Activated CD4-positive, alpha-beta memory T cell treated with anti-CD3 and anti-CD28 coated beads for 36 hours (primary cell): ENCODE results near the gene IGSF3. TPM values are rescaled to one million over a fixed set of nuclear protein-coding genes. Genes with fewer than 3 reads are reported as not detected.
A peak's percentile ranks its signal among the peaks of the same experiment; 100 is the strongest.

Source experiments
- CTCF ChIA-PET: fragments of 350-600 bp; sonication (Branson Sonifier 250); formaldehyde crosslinking; loops from one replicate; lab custom pipeline; 2021; ENCODE audit warnings: antibody characterized with exemption, inconsistent platforms; lab: Charles Lee
- POLR2A ChIA-PET: fragments of 350-600 bp; sonication (Branson Sonifier 250); formaldehyde crosslinking; loops from one replicate; lab custom pipeline; 2021; ENCODE audit warnings: antibody characterized with exemption; lab: Charles Lee
- DNase-seq: peaks from one replicate; pipeline ENCODE4 v3.0.0-alpha.2; 2020
- H3K27ac Mint-ChIP-seq: one replicate; pipeline ENCODE4 v1.8.0; 2021; ENCODE audit warnings: mixed read lengths
- H3K27me3 Mint-ChIP-seq: one replicate; pipeline ENCODE4 v1.8.0; 2021; ENCODE audit warnings: mixed read lengths
- H3K36me3 Mint-ChIP-seq: one replicate; pipeline ENCODE4 v1.8.0; 2021; ENCODE audit warnings: mixed read lengths
- H3K4me1 Mint-ChIP-seq: one replicate; pipeline ENCODE4 v1.8.0; 2021; ENCODE audit warnings: low read depth, mixed read lengths
- H3K4me3 Mint-ChIP-seq: one replicate; pipeline ENCODE4 v1.8.0; 2021; ENCODE audit warnings: mild to moderate bottlenecking, mixed read lengths
- H3K9me3 Mint-ChIP-seq: one replicate; pipeline ENCODE4 v1.8.0; 2021; ENCODE audit warnings: mixed read lengths
- intact Hi-C: fragments of 100-400 bp; cut with micrococcal nuclease; formaldehyde crosslinking; loops from one replicate; pipeline ENCODE4 v1.15.1; 2023
- total RNA-seq, 2 experiments: library from RNA; stranded (reverse); gene quantifications; one replicate each; pipeline ENCODE4 v1.2.3, GENCODE V29; 2021

IGSF3 gene
- total RNA-seq, 2 experiments from 2014 or later, result 4.1 to 4.2 TPM

DNA sequence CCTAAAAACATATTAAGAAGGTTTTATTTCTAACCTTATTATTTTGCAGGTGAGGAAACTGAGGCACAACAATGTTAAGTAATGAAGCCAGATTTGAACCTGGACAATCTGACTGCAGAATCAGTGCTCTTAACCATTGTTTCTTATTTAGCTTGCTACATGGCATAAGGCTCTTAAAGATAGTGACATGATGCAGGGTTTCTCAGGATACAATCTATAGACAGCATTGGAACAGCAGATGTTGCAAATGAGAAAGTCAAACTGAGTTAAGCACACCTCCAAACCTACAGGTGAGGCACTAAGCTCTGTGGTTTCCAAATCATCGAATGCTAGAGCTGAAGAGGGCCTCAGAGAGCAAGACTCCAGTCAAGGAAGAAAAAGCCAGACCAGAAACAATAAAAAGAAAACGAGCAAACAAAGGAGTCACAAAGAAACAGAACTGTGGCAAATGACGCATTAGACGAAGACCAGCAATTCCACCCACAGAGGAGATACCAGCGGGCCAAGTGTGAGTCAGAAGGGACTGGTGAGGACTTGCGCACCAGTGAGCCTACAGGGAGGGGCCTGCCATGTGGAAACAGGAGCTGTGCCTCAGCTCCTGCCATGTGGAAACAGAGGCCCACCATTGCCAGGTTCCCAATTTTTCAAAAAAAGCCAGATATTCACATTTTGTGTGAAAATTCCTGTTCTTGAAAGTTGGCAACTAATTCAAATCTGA, 111.1 kb downstream of the IGSF3 start:
- Mint-ChIP-seq H3K4me1 (peaks cover 80% of the 10 kb centered on the region), H3K4me3 (peak overlapping the region; percentile 9), H3K9me3 (no peaks in the 10 kb centered on the region), H3K27ac (peak overlapping the region; percentile 91), H3K27me3 (no peaks in the 10 kb centered on the region), H3K36me3 (peaks cover 11% of the 10 kb centered on the region)
- intact Hi-C loops, result loop anchor here (1.0 to 10.0 kb wide), 12 partner anchors 12 to 808 kb away; partner anchors contain the start of genes MAN1A2 and TTF2
- DNase-seq, result peak; percentile 91
- CTCF ChIA-PET, result interaction anchor here (0.6 to 2.5 kb wide), 20 partner anchors 12 to 417 kb away, joined by 3 to 20 read pairs (median 4); partner anchors contain the start of gene CD58
- POLR2A ChIA-PET, result interaction anchor here (0.6 to 2.1 kb wide), 16 partner anchors 10 to 445 kb away, joined by 3 to 22 read pairs (median 6); partner anchors contain the start of genes CD101 and CD2

DNA sequence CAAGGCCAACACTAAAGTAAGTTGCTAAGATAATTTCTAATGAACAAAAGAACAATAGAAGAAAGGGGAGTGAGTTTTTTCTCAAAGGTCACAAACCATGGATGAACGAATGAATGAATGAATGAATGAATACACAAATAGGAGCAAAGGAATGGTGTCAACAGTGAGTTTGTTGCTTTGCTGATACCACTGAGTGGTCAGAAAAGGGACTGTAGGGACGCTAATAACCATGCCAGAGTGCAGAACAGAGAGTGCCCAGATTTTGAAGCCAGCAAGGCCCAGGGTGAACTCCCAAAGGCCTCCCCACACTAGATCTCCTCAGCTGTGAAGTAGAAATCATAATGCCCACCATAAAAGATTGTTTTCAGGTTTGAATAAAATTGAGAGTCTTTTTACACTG, 112.6 kb downstream of the IGSF3 start:
- Mint-ChIP-seq H3K27ac (peak overlapping the region; percentile 44), H3K4me1 (peaks cover 80% of the 10 kb centered on the region), H3K9me3 (no peaks in the 10 kb centered on the region), H3K27me3 (no peaks in the 10 kb centered on the region), H3K4me3 (no peak overlapping the region), H3K36me3 (peaks cover 20% of the 10 kb centered on the region)
- intact Hi-C loops, result loop anchor here (5.0 to 10.0 kb wide), 2 partner anchors 272 to 810 kb away; partner anchors contain the start of gene MAN1A2
- ChIA-PET CTCF (no interaction called here), POLR2A (no interaction called here)
- DNase-seq, result no peak

DNA sequence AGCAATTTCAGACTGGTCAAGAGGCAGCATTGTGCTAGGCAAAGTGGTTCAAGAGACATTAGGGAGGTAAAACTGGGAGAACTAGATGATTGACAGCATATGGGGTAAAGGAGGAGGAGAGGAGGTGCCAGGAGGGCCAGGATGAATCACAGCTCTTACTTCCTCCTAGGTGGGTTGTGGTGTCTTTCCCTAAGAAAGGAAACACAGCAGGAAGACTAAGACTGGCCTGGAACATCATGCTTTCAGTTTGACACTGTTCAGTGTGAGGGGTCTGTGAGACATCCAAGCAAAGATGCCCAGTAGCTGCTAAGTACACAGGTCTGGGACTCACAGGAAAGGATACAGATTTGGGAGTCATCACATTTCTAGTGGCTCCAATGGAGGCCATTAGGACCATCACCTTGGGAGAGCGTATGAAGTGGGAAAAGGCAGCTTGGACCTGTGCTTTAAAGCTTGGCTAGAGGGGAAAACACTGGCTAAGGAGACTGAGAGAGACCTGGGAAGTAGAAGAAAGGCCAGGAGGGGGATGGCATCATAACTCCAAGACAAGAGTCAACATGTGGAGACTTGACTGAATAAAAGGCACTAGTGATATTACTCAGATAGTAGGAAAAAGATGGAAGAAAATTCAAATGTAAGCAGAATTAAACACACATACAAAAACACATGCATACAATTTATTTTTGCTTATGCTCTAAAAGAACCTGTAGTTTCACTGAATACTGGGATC, 114.0 kb downstream of the IGSF3 start:
- DNase-seq, result no peak
- H3K27me3 Mint-ChIP-seq, result no peaks in the 10 kb centered on the region
- CTCF ChIA-PET, result interaction anchor here (1.0 kb wide), 1 partner anchor 183 kb away, joined by 3 read pairs; no protein-coding TSS in a partner anchor
- no peak overlapping the region for H3K4me3 Mint-ChIP-seq
- H3K4me1 Mint-ChIP-seq, result peaks cover 77% of the 10 kb centered on the region
- peak overlapping the region; percentile 30 for H3K27ac Mint-ChIP-seq
- peaks cover 22% of the 10 kb centered on the region for H3K36me3 Mint-ChIP-seq
- POLR2A ChIA-PET, result no interaction called here
- intact Hi-C loops, result loop anchor here (10.0 kb wide), 1 partner anchor 811 kb away; the partner anchor contains the start of gene MAN1A2
- H3K9me3 Mint-ChIP-seq, result no peaks in the 10 kb centered on the region

DNA sequence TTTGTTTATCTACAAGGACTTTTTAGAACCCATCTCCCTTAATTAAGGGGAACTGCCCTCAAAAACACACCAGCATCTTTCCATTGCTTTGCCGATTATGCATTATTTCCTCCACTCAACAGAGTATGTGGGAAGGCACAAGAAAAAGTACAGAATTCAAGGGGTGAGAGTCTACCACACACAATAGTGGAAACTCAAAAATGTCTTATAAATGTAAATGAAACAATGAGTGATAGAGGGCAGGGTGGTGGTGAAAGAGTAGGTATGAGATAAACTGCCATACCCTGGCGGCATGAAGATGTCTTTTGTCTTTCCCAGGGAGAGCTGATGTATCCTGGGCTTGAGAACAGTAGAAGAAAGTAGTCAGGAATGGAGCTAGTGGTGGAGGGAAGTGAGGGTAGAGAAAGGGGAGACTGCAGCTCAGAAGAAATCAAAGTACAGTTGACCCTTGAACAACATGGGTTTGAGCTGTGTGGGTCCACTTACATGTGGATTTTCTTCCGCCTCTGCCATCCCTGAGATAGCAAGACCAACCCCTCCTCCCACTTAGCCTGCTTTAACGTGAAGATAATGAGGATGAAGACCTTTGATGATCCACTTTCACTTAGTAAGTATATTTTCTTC, 121.1 kb downstream of the IGSF3 start:
- DNase-seq, result no peak
- no peaks in the 10 kb centered on the region for H3K9me3 Mint-ChIP-seq
- H3K36me3 Mint-ChIP-seq, result peaks cover 46% of the 10 kb centered on the region
- H3K4me3 Mint-ChIP-seq, result peak overlapping the region; percentile 79
- CTCF ChIA-PET, result interaction anchor here (1.9 to 4.4 kb wide), 2 partner anchors 10 to 407 kb away, joined by 8 to 20 read pairs; no protein-coding TSS in a partner anchor
- POLR2A ChIA-PET, result interaction anchor here (0.6 to 1.5 kb wide), 4 partner anchors 10 to 192 kb away, joined by 3 to 4 read pairs (median 4); partner anchors contain the start of gene CD58
- H3K27me3 Mint-ChIP-seq, result no peaks in the 10 kb centered on the region
- intact Hi-C loops, result no loop called here
- H3K27ac Mint-ChIP-seq, result peak overlapping the region; percentile 92
- peaks cover 78% of the 10 kb centered on the region for H3K4me1 Mint-ChIP-seq

DNA sequence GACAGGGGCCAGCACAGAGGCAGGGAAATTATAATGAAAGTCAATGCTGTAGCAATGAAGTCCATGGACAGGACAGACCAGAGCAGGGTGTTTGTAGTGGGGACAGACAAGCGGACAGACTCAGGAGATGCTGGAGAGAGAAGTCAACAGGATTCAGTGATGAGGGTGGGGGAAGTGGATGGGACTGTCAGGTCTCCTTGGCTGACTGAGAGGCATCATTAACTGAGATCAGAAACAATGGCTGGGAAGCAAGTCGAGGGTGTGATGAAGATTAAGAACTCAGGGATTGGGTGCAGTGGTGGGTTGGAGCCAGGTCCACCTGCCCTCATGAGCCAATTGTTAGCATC, 122.2 kb downstream of the IGSF3 start:
- ChIA-PET CTCF (interaction anchor here (1.9 to 4.4 kb wide), 2 partner anchors 11 to 60 kb away, joined by 7 to 20 read pairs; no protein-coding TSS in a partner anchor), POLR2A (interaction anchor here (1.2 to 2.1 kb wide), 5 partner anchors 11 to 515 kb away, joined by 3 to 10 read pairs (median 6); partner anchors contain the start of genes CD58 and TTF2)
- H3K9me3 Mint-ChIP-seq, result no peaks in the 10 kb centered on the region
- H3K36me3 Mint-ChIP-seq, result peaks cover 45% of the 10 kb centered on the region
- peaks cover 73% of the 10 kb centered on the region for H3K4me1 Mint-ChIP-seq
- intact Hi-C loops, result no loop called here
- no peak for DNase-seq
- peak overlapping the region; percentile 92 for H3K27ac Mint-ChIP-seq
- peak overlapping the region; percentile 79 for H3K4me3 Mint-ChIP-seq
- no peaks in the 10 kb centered on the region for H3K27me3 Mint-ChIP-seq

DNA sequence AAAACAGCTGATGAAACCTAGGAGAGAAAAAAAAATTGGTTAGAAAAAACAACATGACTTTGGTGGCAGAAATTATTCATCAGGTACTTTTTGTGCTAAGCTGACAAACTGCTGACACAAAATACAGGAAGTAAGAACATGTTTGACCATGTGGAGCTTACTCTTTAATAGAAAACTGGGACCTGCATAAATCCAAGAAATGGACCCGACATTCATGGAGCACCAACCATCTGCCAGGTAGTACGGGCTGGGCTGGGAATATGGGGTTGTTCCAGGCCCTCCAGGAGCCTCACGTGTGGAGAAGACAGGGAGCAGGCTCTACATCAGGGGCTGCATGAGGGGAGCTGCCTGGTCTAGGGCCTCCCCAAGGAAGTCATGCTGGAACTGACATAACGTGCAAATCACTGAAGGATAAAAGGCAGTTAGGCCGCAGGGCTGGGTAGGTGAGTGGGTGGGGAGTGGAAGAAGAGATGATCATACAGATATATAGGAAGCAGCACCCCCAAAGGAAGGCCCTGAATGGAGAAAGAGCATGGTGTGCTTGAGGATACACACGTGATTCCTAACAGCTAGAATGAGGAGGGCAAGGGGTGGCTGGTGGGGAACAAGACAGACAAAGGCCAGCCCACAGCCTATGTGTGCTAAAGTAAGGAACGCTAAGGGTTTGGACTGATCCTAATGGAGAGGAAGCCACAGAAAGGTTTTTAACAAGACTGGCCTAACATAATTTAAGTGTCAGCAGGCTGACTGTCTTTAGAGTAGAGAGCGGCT, 122.8 kb downstream of the IGSF3 start:
- peak; percentile 61 for DNase-seq
- Mint-ChIP-seq H3K27ac (peak overlapping the region; percentile 92), H3K4me1 (peaks cover 76% of the 10 kb centered on the region), H3K36me3 (peaks cover 46% of the 10 kb centered on the region), H3K27me3 (no peaks in the 10 kb centered on the region), H3K9me3 (no peaks in the 10 kb centered on the region), H3K4me3 (peak overlapping the region; percentile 79)
- ChIA-PET CTCF (interaction anchor here (0.8 to 4.4 kb wide), 4 partner anchors 8 to 59 kb away, joined by 3 to 20 read pairs (median 5); no protein-coding TSS in a partner anchor), POLR2A (interaction anchor here (1.2 to 2.1 kb wide), 4 partner anchors 12 to 515 kb away, joined by 4 to 10 read pairs (median 6); partner anchors contain the start of gene TTF2)
- intact Hi-C loops, result loop anchor here (1.0 kb wide), 2 partner anchors 12 to 29 kb away; no protein-coding TSS in a partner anchor

DNA sequence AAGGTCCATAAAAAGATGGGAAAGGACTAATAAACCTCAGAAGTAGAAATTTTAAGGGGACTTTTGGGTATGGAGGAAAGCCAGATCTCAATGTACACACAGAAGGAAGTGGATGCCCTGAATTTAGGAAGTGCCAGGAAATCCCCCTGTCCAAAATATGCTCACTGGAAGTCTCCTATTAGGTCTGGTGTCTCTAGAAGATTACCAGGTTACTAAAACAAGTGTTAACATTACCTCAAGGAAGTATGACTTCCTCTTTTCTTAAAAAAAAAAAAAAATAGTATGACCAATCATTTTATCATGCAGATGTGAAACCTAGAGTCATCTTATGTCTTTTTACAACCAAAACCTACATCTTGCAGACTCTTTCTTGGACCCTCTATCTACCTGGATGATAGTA, 127.4 kb downstream of the IGSF3 start:
- intact Hi-C loops, result no loop called here
- DNase-seq, result no peak
- Mint-ChIP-seq H3K36me3 (peaks cover 56% of the 10 kb centered on the region), H3K27me3 (no peaks in the 10 kb centered on the region), H3K9me3 (no peaks in the 10 kb centered on the region), H3K27ac (peak overlapping the region; percentile 59), H3K4me1 (peaks cover 75% of the 10 kb centered on the region), H3K4me3 (no peak overlapping the region)
- ChIA-PET CTCF (interaction anchor here (0.9 kb wide), 1 partner anchor 16 kb away, joined by 5 read pairs; no protein-coding TSS in a partner anchor), POLR2A (interaction anchor here (2.5 kb wide), 1 partner anchor 17 kb away, joined by 10 read pairs; no protein-coding TSS in a partner anchor)

DNA sequence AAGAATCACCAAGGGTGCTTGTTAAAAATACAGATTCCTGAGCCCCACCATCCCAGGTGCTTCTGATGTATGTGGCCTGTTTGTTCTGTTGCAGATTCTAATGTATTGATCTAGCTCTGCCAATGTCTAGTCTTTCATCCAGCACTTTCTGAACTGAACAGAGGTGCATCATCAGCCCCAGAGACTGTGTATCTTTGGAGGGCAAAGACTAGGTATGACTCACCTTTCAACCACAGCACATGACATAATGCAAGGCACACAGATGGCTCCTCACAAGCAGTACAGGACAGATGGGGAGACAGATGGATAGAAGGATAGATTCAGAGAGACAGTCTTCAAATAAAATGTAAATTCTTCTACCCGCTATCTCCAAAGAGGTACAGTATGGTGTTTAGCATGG, 129.0 kb downstream of the IGSF3 start:
- no peaks in the 10 kb centered on the region for H3K9me3 Mint-ChIP-seq
- POLR2A ChIA-PET, result interaction anchor here (1.0 to 3.1 kb wide), 3 partner anchors 18 to 33 kb away, joined by 3 to 14 read pairs (median 10); no protein-coding TSS in a partner anchor
- DNase-seq, result peak; percentile 68
- peaks cover 62% of the 10 kb centered on the region for H3K4me1 Mint-ChIP-seq
- H3K36me3 Mint-ChIP-seq, result peaks cover 59% of the 10 kb centered on the region
- intact Hi-C loops, result loop anchor here (1.0 kb wide), 3 partner anchors 18 to 34 kb away; no protein-coding TSS in a partner anchor
- no peak overlapping the region for H3K4me3 Mint-ChIP-seq
- H3K27me3 Mint-ChIP-seq, result no peaks in the 10 kb centered on the region
- CTCF ChIA-PET, result interaction anchor here (0.7 to 1.4 kb wide), 3 partner anchors 13 to 36 kb away, joined by 3 to 5 read pairs (median 3); no protein-coding TSS in a partner anchor
- H3K27ac Mint-ChIP-seq, result peak overlapping the region; percentile 59

DNA sequence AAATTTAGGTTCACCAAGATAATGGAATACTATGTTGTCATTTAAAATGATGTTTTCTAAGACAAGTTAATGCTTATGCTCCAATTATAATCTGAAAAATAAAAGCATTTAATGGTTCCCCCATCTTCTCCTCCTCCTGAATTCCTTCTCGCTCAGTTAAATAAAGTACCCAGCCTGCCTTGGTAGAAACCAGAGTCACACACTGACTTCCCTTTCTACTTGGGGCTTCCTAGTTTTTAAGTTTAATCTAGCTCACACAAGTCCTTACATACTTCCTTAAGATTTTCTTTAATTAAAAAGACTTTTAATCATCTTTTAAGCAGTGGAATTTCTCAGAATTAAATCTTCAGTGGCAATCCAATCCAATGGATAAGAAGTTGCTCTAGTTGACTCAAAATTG, 129.6 kb downstream of the IGSF3 start:
- H3K27me3 Mint-ChIP-seq, result no peaks in the 10 kb centered on the region
- no peak for DNase-seq
- H3K9me3 Mint-ChIP-seq, result no peaks in the 10 kb centered on the region
- ChIA-PET POLR2A (interaction anchor here (1.0 to 3.1 kb wide), 3 partner anchors 19 to 33 kb away, joined by 3 to 14 read pairs (median 10); no protein-coding TSS in a partner anchor), CTCF (interaction anchor here (1.1 kb wide), 1 partner anchor 19 kb away, joined by 3 read pairs; no protein-coding TSS in a partner anchor)
- no peak overlapping the region for H3K4me3 Mint-ChIP-seq
- intact Hi-C loops, result loop anchor here (1.0 kb wide), 3 partner anchors 18 to 34 kb away; no protein-coding TSS in a partner anchor
- H3K36me3 Mint-ChIP-seq, result peaks cover 60% of the 10 kb centered on the region
- peak overlapping the region; percentile 59 for H3K27ac Mint-ChIP-seq
- peaks cover 61% of the 10 kb centered on the region for H3K4me1 Mint-ChIP-seq

DNA sequence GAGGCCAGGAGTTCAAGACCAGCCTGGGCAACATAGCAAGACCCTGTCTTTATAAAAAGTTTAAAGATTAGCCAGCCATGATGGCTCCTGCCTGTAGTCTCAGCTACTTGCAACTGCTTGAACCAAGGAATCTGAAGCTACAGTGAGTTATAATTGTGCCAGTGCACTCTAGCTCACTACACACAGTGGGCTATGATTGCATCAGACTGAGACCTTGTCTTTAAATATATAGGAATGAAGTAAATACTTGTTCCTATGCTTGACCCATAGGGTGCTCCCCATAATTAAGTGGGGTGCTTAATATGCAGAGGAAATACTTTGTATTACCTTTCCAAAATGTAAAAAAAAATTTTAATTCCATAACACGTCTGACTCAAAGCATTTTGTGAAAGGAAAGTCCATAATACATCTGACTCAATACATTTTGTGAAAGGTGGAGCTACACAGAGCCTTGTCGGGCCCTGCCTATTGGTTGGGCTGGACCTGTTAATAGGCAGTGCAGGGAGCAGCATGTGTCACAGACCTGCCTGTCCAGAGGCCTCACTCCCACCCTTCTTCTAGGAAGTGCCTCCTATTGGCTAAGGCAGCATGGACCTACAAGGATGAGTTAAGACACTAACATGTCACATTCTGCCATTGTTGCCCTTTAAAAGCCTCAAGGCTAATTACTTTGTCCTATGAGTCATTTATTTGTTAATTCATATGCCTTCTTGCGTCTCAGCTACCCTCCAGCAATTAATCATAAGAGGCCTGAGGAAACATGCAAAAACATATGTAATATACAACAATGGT, 130.3 kb downstream of the IGSF3 start:
- Mint-ChIP-seq H3K4me3 (no peak overlapping the region), H3K4me1 (peaks cover 56% of the 10 kb centered on the region), H3K27ac (no peak overlapping the region), H3K36me3 (peaks cover 55% of the 10 kb centered on the region), H3K9me3 (no peaks in the 10 kb centered on the region), H3K27me3 (no peaks in the 10 kb centered on the region)
- ChIA-PET POLR2A (interaction anchor here (1.3 to 3.1 kb wide), 3 partner anchors 20 to 22 kb away, joined by 3 to 14 read pairs (median 10); no protein-coding TSS in a partner anchor), CTCF (interaction anchor here (1.5 kb wide), 1 partner anchor 51 kb away, joined by 3 read pairs; no protein-coding TSS in a partner anchor)
- no peak for DNase-seq
- intact Hi-C loops, result no loop called here
